Lung microvascular endothelial cell (primary cell): Measurements from ENCODE around the gene MLX. TPM values are rescaled to one million over a fixed set of nuclear protein-coding genes. Genes with fewer than 3 reads are reported as not detected.
"Not testable (repeated sequence)": the region's sequence is repeated elsewhere in the genome, so short reads cannot be mapped to it uniquely, and the experiment has no call there.

ENCODE experiments used
- DNase-seq, 2 donors: peaks; one replicate each; pipeline versions ENCODE4 v3.0.0 to v3.0.0-alpha.2; 2010; ENCODE audit warnings: low read depth in 2 of 2
- total RNA-seq: library from RNA; depleted of rRNA; stranded (reverse); fragments of >200 nt; gene quantifications from 2 replicates; pipeline ENCODE4 v1.2.1, GENCODE V29; 2014

Gene MLX
- total RNA-seq, 1 donor from 2014 or later: 35.9 TPM

DNA sequence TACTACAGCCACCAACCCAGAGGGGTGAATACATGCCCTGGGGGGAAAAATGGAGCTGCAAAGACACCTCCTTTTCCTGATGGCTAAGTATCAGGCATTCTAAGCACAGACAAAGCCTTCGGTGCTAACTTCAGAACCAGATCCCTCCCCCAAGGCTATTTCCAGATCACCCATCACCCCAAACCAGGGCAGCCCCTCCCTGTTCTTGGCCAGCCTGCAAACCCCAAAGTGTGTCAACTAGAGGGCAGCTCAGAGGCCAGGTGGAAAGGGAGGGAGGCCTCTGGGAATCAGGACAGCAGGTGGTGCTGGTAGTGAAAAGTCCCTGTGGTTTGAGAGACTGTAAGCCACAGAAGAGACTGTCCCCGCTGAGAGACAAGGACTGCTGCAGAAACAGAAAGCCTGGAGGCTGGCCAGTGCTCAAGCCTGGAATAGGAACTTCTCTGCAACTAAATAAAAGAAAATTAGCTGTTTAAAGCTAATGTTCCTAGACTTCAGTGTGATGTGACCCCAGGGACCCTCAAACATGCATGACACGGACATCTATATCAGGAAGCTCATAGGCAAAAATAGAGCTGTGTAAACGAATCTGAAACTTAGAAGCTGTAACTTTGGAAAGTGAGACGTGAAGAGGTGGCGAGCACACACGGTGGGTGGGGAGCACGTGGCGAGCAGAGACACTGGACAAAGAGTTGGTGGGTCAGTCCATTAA, 51.7 kb downstream of the MLX start:
- DNase-seq: peak in 1 of 2 donors; percentile 16

DNA sequence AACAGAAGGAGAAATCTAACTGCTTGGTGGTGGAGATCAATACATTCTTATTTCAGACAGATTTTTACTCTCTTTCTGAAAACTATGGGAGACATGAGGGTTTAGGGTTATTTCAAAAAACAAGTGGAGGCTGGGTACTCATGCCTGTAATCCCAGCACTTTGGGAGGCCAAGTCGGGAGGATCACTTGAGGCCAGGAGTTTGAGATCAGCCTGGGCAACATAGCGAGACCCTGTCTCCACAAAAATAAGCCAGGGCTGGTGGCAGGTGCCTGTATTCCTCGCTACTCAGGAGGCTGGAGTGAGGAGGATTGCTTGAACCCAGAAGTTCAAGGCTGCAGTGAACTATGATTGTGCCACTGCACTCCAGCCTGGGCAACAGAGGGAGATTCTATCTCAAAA, 55.1 kb downstream of the MLX start:
- not testable (repeated sequence) for DNase-seq

Other genes starting within 250 kb of the MLX start
- 61.5 and 80.0 TPM in 2 replicates for gene STAT3, start 178.7 kb upstream of the MLX start, total RNA-seq
- gene CAVIN1, start 143.8 kb upstream of the MLX start, total RNA-seq: 342 and 371 TPM in 2 replicates
- 16.6 and 22.0 TPM in 2 replicates for gene ATP6V0A1, start 108.2 kb upstream of the MLX start, total RNA-seq
- 20.7 and 36.3 TPM in 2 replicates for gene NAGLU, start 30.9 kb upstream of the MLX start, total RNA-seq
- gene HSD17B1, start 14.2 kb upstream of the MLX start, total RNA-seq: 0.44 and 1.8 TPM in 2 replicates
- gene COASY, start 5.0 kb upstream of the MLX start, total RNA-seq: 7.6 and 10.3 TPM in 2 replicates
- gene PSMC3IP, start 10.6 kb downstream of the MLX start, total RNA-seq: 1.4 and 1.7 TPM in 2 replicates
- gene RETREG3, start 42.3 kb downstream of the MLX start, total RNA-seq: 52.5 and 65.3 TPM in 2 replicates
- gene TUBG1, start 42.6 kb downstream of the MLX start, total RNA-seq: 15.3 and 16.3 TPM in 2 replicates
- gene TUBG2, start 92.2 kb downstream of the MLX start, total RNA-seq: 3.5 and 4.8 TPM in 2 replicates
- gene PLEKHH3, start 109.9 kb downstream of the MLX start, total RNA-seq: 10.2 and 11.9 TPM in 2 replicates
- 2.0 and 3.5 TPM in 2 replicates for gene CCR10, start 114.7 kb downstream of the MLX start, total RNA-seq
- gene CNTNAP1, start 115.4 kb downstream of the MLX start, total RNA-seq: 6.7 and 15.3 TPM in 2 replicates
- gene EZH1, start 177.9 kb downstream of the MLX start, total RNA-seq: 6.3 and 13.5 TPM in 2 replicates
- 12.9 and 36.3 TPM in 2 replicates for gene RAMP2, start 194.1 kb downstream of the MLX start, total RNA-seq
- gene VPS25, start 206.3 kb downstream of the MLX start, total RNA-seq: 35.7 and 42.1 TPM in 2 replicates
- gene WNK4, start 213.5 kb downstream of the MLX start, total RNA-seq: 0.99 and 1.5 TPM in 2 replicates
- 54.0 and 83.3 TPM in 2 replicates for gene COA3, start 231.6 kb downstream of the MLX start, total RNA-seq
- under 0.01 TPM in 1 of 2 replicates, not detected in the other for gene CNTD1, start 231.8 kb downstream of the MLX start, total RNA-seq